A673 (cell line): ENCODE measurements around the gene XYLB. TPM values are rescaled to one million over a fixed set of nuclear protein-coding genes. Genes with fewer than 3 reads are reported as not detected.
"Not testable (repeated sequence)": the region's sequence is repeated elsewhere in the genome, so short reads cannot be mapped to it uniquely, and the experiment has no call there.

Source experiments
- Bru-seq: library from RNA; stranded (reverse); fragments of 400-500 nt; gene quantifications from one replicate; lab custom pipeline; 2021; lab: Mats Ljungman, UMichigan
- BruChase-seq, 2 experiments: library from RNA; stranded (reverse); fragments of 400-500 nt; gene quantifications; one replicate each; lab custom pipeline; 2021; lab: Mats Ljungman, UMichigan
- BruUV-seq: library from RNA; stranded (reverse); fragments of 400-500 nt; replicated peaks from 2 replicates; lab custom pipeline; 2021; lab: Mats Ljungman, UMichigan
- CTCF ChIA-PET: fragments of 300-600 bp; sonication (Branson Sonifier 250); formaldehyde crosslinking; loops from one replicate; lab custom pipeline; 2022; ENCODE audit warnings: antibody characterized with exemption; lab: Charles Lee
- POLR2A ChIA-PET: fragments of 300-600 bp; sonication (Branson Sonifier 250); formaldehyde crosslinking; loops from one replicate; lab custom pipeline; 2022; ENCODE audit warnings: antibody characterized with exemption; ENCODE audit not compliant: low non-redundant PET; lab: Charles Lee
- DNase-seq: peaks from one replicate; pipeline ENCODE4 v3.0.0-alpha.2; 2015; ENCODE audit warnings: low spot score
- H3K27ac ChIP-seq: fragments of 200-600 bp; sonication (generic); 2 replicates; pipeline ENCODE4 v1.5.1; 2016; ENCODE audit warnings: mixed run types, low read depth, mild to moderate bottlenecking, mixed read lengths, antibody characterized with exemption, low read length; ENCODE audit not compliant: poor library complexity, severe bottlenecking
- H3K27me3 ChIP-seq: fragments of 200-600 bp; sonication (generic); replicated peaks from 2 replicates; pipeline ENCODE4 v1.6.1; 2017; ENCODE audit warnings: mixed run types, low read depth, mild to moderate bottlenecking, mixed read lengths, antibody characterized with exemption, low read length; ENCODE audit not compliant: insufficient read depth, poor library complexity
- H3K36me3 ChIP-seq: fragments of 200-600 bp; sonication (generic); 2 replicates; pipeline ENCODE4 v1.6.1; 2016; ENCODE audit warnings: mixed run types, mild to moderate bottlenecking, mixed read lengths, antibody characterized with exemption, low read length; ENCODE audit not compliant: insufficient read depth, poor library complexity, severe bottlenecking
- H3K4me1 ChIP-seq: fragments of 200-600 bp; sonication (generic); 2 replicates; pipeline ENCODE4 v1.6.1; 2017; ENCODE audit warnings: mixed run types, mild to moderate bottlenecking, mixed read lengths, antibody characterized with exemption, low read length; ENCODE audit not compliant: insufficient read depth, poor library complexity, severe bottlenecking
- H3K4me3 ChIP-seq: fragments of 200-600 bp; sonication (generic); 2 replicates; pipeline ENCODE4 v1.5.1; 2016; ENCODE audit warnings: low read depth, mixed run types, mild to moderate bottlenecking, mixed read lengths, low read length; ENCODE audit not compliant: poor library complexity, severe bottlenecking
- H3K9me3 ChIP-seq: fragments of 200-600 bp; sonication (generic); 2 replicates; pipeline ENCODE4 v1.6.1; 2016; ENCODE audit warnings: mixed run types, low read depth, mild to moderate bottlenecking, mixed read lengths, antibody characterized with exemption, low read length; ENCODE audit not compliant: poor library complexity, severe bottlenecking
- CTCF ChIP-seq: fragments of 300-800, 200-600 bp; sonication (generic); conservative IDR thresholded peaks from 2 replicates; pipeline ENCODE4 v1.5.1; 2017; ENCODE audit warnings: low read depth, mild to moderate bottlenecking, antibody characterized with exemption, low read length, moderate library complexity, mixed read lengths
- EZH2 ChIP-seq: fragments of 200-600 bp; sonication (generic); IDR thresholded peaks from 2 replicates; pipeline ENCODE4 v1.6.1; 2017; ENCODE audit warnings: borderline replicate concordance, low read depth, mild to moderate bottlenecking, mixed read lengths, antibody characterized with exemption, low read length; ENCODE audit not compliant: poor library complexity, severe bottlenecking
- intact Hi-C: fragments of 100-400 bp; cut with micrococcal nuclease; formaldehyde crosslinking; loops from one replicate; pipeline ENCODE4 v1.10.0; 2022; ENCODE audit not compliant: unreplicated experiment
- long read RNA-seq: library from polyadenylated mRNA; stranded (forward); transcript quantifications from one replicate; pipeline ENCODE4 v2.0.0, GENCODE V29; 2022
- total RNA-seq: library from RNA; stranded (reverse); gene quantifications from 2 replicates; pipeline ENCODE4 v1.2.3, GENCODE V29; 2021

XYLB gene
- total RNA-seq: 3.6 and 4.7 TPM in 2 replicates
- Bru-seq, nascent RNA: percentile 55 among the genes with signal in this experiment
- BruChase-seq, experiment 1, labeled RNA remaining after a 2-hour chase: percentile 58 among the genes with signal in this experiment
- BruChase-seq, experiment 2, labeled RNA remaining after a 6-hour chase: percentile 55 among the genes with signal in this experiment
- long read RNA-seq, partial matches to known transcripts: 3 of 13 reads
- long read RNA-seq, other reads (novel, unspliced or antisense): 9 of 13 reads

DNA sequence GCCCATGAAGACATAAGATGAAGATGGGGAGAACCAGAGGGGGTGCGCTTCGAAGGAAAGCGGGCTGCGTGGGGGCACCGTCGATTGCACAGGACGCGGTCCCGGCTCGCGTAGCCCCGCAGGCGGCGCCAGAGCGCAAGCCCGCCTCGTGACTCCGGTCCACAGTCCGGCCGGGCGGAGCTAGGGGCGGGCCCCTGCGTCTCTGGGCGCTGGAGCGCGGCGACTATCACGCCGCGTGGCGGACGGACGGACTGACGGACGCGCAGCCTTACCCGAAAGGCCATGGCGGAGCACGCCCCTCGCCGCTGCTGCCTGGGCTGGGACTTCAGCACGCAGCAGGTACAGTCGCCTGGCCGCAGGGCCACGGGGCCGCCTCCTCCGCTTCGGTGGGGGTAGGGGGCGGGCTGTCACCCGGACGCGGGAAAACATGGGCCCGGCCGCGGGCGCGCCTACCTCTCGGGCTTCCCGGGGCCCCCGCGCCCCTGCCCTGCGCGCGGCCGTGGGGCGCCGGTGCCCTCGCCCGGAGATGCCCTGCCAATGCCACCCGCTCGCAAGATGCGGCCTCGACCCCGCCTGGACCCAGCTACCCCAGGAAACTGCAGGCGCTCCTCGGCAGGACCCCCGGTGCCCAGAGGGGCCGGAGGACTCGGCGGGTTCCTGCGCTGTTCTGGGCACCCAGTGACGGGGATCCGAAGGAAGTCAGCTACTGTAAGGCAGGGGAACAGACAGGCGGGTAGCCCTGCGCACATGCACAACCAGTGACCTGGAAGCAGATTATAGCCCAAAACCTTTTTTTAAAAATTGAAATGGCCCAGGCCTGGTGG is at the start of gene XYLB:
TSS of gene XYLB (plus strand) at position 199 of the 824 bp plus-strand sequence. CDS start at position 283, 84 bp downstream.
- no TSS peak for BruUV-seq
- TF ChIP-seq EZH2: no peak
- peak; percentile 62 for TF ChIP-seq CTCF
- CTCF ChIA-PET: interaction anchor here (1.0 kb wide), 1 partner anchor 210 kb away, joined by 3 read pairs; the partner anchor contains the start of gene ACAA1

GRCh38 chr3:38297053-38297452 is 49.5 kb upstream of the XYLB start:
- CTCF ChIA-PET, DNase-seq, H3K9me3 ChIP-seq, H3K36me3 ChIP-seq, H3K4me1 ChIP-seq, intact Hi-C loops, BruUV-seq, H3K27me3 ChIP-seq, H3K27ac ChIP-seq, H3K4me3 ChIP-seq, POLR2A ChIA-PET: not testable (repeated sequence)

More for the DNA sequence above, at the start of gene XYLB:
- peak within 1 kb of the TSS; percentile 10 for H3K27ac ChIP-seq
- H3K4me1 ChIP-seq: no peaks in the 10 kb centered on the region
- no peaks in the 10 kb centered on the region for H3K36me3 ChIP-seq
- H3K27me3 ChIP-seq: no peaks in the 10 kb centered on the region
- peak; percentile 73 for DNase-seq
- intact Hi-C loops: loop anchor here (5.0 to 10.0 kb wide), 2 partner anchors 136 to 212 kb away; partner anchors contain the start of genes ACAA1 and MYD88
- H3K4me3 ChIP-seq: peak within 1 kb of the TSS; percentile 56
- H3K9me3 ChIP-seq: no peaks in the 10 kb centered on the region
- POLR2A ChIA-PET: no interaction called here

GRCh38 chr3:38297537-38297936 is 49.0 kb upstream of the XYLB start:
- no peak overlapping the region for H3K27ac ChIP-seq

More at GRCh38 chr3:38297537-38297936, 49.0 kb upstream of the XYLB start:
- BruUV-seq: no TSS peak
- CTCF ChIA-PET: interaction anchor here (0.6 to 1.2 kb wide), 2 partner anchors 15 to 37 kb away, joined by 3 read pairs; no protein-coding TSS in a partner anchor
- POLR2A ChIA-PET: no interaction called here
- no peak for DNase-seq
- no peak overlapping the region for H3K4me3 ChIP-seq
- no peaks in the 10 kb centered on the region for H3K27me3 ChIP-seq
- no peaks in the 10 kb centered on the region for H3K36me3 ChIP-seq
- no peaks in the 10 kb centered on the region for H3K9me3 ChIP-seq
- TF ChIP-seq EZH2 (no peak), CTCF (no peak)
- no peaks in the 10 kb centered on the region for H3K4me1 ChIP-seq
- intact Hi-C loops: no loop called here
